GM18951 (cell line): ENCODE measurements around the gene PPP2R5C.

Experiments used
- POLR2A ChIP-seq: IDR thresholded peaks from 4 replicates; pipeline ENCODE4 v1.6.1; 2011; ENCODE audit warnings: mild to moderate bottlenecking; ENCODE audit not compliant: insufficient read length, insufficient read depth; ENCODE audit errors: extremely low read depth
- in situ Hi-C: fragments of 300-500 bp; cut with MboI; formaldehyde crosslinking; loops from one replicate; pipeline ENCODE4 v1.12.0; 2022; ENCODE audit warnings: low sequenced_read_pairs, mixed read lengths, inconsistent platforms; ENCODE audit not compliant: unreplicated experiment

Gene PPP2R5C

DNA sequence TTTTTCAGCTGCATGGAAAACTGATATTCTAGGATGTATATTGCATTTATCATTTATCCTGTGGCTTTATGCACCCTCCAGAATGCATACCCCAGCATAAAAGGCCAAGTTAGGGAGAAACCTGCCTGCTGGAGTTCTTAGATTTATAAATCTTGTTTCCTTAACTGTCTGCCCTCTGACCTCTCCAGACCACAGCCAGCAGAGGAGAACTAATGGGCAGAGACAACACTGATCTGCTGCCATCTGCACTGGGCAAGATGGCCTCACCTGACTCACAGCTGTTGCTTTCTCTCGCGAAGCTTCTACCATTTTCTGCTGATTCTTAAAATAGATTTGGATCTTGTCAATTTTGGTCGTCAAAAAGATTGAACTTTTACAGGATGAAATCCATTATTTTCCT, 65.8 kb downstream of the PPP2R5C start:
- in situ Hi-C loops, result no loop called here
- TF ChIP-seq POLR2A, result no peak

DNA sequence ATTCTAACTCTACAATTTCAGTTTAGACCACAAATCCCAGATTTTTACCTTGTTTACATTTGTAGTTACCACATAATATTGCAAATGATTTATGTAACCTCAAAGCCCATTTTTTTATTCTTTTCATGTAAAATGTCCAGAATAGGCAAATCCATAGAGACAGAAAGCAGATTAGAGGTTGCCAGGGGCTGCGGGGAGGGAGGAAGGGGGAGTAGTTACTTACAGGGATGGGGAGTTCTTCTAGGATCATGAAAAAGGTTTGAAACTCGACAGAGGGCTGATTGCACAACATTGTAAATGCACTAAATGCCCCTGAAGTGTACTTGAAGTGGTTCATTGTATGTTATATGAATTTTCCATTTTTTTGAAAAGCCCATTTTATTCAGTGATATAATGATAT, 66.5 kb downstream of the PPP2R5C start:
- in situ Hi-C loops, result no loop called here
- TF ChIP-seq POLR2A, result no peak

DNA sequence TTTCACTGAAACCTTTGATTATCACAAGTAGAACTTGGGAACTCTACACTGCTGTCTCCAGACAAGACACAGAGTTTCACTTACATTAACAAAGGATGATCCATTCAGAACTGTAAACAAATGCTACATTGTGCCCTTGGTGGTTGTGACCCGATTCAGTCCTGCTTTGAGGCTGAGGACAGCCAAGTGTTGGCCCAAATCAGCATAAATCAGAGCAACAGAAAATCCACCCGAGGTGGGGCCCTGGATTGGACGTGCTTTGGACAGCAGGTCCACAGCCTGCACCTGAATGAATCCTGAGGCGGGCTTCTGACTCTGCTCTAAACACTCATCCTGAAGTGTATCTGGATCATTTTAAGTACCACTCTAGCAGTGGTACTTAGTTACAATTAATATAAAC, 68.8 kb downstream of the PPP2R5C start:
- TF ChIP-seq POLR2A, result no peak
- in situ Hi-C loops, result no loop called here

DNA sequence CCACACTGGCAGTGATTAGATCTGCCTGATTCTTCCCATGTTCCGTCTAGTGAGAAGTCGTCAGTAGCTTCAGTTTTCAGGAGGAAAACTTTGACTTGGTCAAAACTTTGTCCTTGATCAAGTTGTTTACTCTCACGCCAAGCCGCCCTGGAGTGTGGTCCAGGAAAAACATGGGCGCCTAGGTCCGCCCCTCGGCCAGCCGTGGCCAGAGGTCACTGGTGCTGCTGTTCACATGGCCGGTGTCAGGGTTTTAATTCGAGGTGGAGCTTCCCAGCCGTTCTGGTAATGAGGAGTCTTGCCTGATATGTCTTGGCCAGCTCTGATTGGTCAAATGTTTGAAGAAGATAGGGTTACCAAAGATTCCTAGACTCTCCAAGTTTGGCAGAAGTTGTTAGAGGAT, 71.5 kb downstream of the PPP2R5C start:
- no peak for TF ChIP-seq POLR2A
- in situ Hi-C loops, result no loop called here

DNA sequence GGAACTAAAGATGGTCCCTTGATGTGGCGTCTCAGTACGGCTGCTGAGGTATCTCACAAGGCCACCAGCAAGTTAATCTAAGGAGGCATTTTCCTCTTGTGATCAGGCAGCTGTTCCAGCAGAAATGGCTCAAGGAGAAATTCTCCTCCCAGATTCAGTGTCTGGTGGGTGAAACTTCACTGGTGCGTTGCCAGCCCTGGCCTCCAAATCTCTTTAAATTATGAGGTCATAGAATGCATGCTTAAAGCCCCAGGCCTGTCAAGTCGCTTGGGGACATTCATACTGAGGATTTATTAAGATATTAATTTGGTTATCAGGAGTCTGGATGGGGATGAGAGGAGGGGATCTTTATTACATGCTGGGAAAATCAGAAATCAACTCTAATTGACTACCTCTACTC, 72.9 kb downstream of the PPP2R5C start:
- no peak for TF ChIP-seq POLR2A
- in situ Hi-C loops, result no loop called here

DNA sequence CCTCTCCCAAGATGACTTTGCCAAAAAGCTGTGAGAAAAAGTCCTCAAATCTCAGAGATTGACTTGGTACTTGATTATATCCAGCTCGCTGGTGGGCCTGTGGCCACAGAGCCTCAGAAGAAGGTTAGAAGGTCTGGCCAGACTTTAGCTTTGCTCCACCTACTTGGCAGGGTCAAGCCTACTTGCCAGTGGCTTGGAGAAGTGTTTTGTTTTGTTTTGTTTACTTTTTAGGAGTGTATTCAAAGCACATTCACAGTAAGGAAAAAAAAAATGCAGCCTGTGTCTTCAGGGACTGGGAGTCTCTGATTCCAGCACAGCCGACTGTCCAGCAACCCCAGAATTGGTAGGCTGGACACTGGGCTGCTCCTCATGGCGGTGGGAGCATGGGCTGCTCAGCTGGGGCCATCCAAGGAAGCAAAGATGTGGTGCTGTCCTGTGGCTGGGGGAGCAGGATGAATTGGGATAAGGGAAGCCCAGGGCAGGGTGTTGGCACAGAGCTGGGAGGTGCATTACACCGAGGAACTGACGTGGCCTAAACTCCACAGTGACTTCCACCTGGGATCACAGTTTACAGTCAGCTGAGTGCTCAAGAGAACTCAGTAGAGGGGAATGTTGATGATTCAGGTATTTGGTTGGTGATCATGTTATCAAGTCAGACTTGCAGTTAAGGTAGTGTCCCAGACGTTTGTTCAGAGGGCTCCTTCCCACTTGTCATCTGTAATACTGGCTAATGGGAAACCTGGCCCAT, 73.5 kb downstream of the PPP2R5C start:
- in situ Hi-C loops, result no loop called here
- TF ChIP-seq POLR2A, result no peak

DNA sequence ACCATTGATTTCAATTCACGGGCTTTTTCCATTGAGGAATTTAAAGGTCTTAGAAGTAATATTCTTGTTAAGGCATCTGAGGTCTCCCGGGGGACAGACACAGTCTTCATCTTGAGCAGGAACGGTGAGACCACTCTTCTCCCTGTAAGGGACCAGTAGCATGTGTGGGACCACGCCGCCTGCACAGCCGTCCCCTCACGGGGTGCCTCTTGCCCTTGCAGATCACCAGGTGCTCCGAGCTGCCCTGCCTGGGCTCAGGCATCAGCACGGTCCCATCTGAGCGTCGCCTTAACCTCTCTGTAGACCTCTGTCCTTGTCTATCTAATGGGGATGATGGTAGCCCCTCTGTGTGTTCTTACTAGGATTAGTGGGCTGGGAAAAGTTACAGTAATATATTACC, 74.1 kb downstream of the PPP2R5C start:
- no peak for TF ChIP-seq POLR2A
- in situ Hi-C loops, result no loop called here

DNA sequence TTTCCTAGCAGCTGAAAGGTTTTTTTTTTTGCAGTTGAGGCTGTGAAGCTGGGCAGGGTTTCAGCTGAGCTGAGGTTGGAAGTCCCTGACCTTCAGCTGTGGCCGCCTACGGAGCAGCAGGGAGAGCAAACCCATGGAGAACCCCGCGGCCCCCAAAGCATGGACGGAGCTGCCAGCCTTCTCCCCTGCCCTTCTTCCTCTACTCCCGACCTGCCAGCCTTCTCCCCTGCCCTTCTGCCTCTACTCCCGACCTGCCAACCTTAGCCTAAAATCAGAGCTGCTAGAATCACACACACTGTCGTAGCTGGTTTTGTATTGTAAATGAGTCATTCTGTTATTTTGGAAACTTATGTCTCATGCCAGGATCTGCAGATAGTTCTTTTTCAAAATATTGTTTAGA, 74.6 kb downstream of the PPP2R5C start:
- TF ChIP-seq POLR2A, result no peak
- in situ Hi-C loops, result no loop called here

DNA sequence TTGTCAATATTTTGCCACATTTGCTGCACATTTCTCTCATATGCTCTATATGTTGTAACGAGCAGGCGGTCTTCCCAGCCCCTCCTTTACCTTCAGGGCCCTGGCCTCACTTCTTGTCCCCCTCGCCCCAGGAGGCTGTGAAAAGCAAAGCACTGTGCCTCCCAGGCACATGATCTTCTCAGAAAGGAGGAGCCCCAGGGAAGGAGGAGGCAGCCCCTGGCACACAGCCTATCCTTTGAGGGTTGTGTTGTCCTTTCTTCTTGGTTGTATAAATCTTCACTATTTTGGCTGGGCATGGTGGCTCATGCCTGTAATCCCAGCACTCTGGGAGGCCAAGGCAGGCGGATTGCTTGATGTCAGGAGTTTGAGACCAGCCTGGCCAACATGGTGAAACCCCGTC, 77.0 kb downstream of the PPP2R5C start:
- in situ Hi-C loops, result no loop called here

DNA sequence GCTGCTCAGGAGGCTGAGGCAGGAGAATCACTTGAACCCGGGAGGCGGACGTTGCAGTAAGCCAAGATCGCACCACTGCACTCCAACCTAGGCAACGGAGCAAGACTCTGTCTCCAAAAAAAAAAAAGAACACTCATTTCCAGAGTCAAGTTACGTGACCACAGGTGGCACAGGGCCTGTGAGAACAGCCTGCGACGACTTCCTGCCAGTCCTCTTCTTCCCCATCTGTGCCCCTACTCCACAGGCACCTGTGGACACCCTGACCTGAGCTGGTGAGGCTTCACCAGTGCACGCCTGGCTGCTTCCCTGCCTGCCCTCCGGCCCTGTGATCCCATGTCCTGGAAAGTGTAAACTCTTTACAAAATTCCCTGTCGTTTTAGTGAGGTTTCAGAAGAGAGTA, 77.7 kb downstream of the PPP2R5C start:
- in situ Hi-C loops, result no loop called here
- TF ChIP-seq POLR2A, result no peak

More for the DNA sequence above, 77.0 kb downstream of the PPP2R5C start:
- no peak for TF ChIP-seq POLR2A

DNA sequence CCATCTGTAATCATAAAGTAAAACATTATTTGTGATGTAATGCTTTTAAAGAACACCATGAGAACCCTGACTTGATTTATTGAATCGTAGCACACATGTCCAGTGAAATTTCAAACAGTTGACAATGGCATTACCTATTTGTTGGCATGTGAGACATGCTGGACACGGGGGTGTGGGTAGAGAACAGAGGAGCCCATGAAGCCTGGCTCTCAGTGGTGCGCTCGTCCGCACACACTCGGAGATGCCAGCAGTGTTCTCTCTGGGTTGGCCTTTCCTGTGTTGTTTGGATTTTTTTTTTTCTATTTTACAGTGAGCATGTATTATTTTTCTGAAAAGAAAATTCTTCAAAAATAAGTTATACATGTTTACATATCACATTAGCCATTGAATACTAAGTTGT, 78.2 kb downstream of the PPP2R5C start:
- in situ Hi-C loops, result loop anchor here (10.0 kb wide), 1 partner anchor 65 kb away; no protein-coding TSS in a partner anchor
- TF ChIP-seq POLR2A, result no peak

DNA sequence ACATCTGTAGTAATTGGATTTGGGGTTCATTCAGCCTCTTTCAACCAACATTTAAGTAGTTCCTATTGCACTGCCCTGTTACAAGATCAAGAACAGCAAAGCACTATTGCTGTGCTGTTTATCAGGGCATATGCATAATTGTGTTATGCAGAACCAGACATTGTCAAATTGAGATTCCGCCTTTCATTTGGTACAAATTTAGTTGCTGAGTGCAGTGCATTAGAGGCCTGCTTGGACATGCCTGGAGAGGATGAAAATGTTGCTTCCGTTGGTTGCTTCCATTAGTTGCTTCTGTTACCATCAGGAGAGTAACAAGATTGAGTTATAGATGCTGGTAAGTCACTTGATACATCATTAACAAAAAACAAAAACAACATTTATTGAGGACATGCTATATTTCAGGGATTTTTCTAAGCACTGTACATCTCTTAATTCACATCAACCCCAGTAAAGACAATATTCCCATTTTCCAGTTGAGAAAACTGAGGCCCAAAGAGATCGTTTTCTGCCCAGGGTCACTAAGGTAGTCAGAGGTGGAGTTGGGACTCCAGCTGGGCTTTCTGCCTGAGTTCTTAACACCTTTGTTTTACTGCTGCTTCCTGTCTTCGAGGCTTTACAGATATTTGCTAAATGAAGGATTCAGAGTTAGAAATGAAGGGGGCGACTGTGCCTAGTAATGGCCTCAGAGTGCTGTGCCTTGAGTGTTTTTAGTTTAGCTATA, 79.3 kb downstream of the PPP2R5C start:
- in situ Hi-C loops, result loop anchor here (10.0 kb wide), 1 partner anchor 66 kb away; no protein-coding TSS in a partner anchor
- no peak for TF ChIP-seq POLR2A

DNA sequence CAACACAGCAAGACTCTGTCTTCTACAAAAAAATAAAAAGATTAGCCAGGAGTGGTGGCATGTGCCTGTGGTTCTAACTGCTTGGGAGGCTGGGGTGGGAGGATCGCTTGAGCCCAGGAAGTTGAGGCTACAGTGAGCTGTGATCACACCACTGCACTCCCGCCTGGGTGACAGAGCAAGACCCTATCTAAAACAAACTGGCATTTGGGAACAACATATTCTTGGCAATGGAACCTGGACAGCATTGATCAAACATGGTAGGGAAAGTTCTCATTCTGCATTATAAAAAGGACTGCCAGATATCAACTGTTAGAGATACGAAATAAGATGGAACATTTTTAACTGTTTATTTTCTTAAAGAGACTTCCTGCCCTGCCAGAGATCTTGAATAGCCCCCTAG, 81.5 kb downstream of the PPP2R5C start:
- no peak for TF ChIP-seq POLR2A
- in situ Hi-C loops, result loop anchor here (10.0 kb wide), 1 partner anchor 68 kb away; no protein-coding TSS in a partner anchor

DNA sequence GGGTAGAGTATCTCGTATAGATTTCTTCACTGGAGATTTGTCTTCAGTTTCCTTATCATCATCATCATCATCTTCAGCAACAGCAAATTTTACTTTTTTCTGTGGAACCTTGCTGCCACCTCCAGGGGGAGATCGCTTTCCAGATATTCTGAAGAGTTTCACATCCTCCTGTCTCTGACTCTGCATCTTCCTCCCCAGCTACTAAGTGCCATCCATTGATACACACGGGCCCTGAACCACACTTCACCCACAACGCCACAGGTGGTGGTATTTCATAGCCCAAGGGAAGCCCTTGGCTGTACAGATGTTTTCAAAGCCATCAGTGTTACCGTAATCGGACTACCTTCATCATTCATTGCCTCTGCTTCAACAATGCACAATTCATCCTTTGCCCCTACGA, 82.2 kb downstream of the PPP2R5C start:
- in situ Hi-C loops, result loop anchor here (10.0 kb wide), 1 partner anchor 69 kb away; no protein-coding TSS in a partner anchor
- no peak for TF ChIP-seq POLR2A

DNA sequence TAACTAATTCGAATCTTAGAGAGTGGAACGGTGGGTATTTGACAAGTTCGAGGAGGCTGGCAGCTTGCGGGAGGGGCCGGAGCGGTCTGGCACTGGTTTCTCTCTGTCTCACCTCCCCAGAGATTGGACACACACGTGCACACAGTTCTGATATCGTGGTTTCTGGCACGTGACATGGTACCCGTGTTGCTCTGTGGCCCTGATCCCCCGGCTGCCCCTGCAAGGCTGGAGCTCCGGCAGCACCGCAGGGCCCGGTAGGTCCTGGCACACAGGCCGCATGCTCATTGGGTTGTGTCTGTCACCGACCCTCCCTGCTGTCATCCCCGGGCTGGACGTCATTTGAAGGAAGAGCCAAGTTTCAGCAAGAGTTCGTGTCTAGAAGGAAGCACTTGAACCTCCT, 82.7 kb downstream of the PPP2R5C start:
- in situ Hi-C loops, result loop anchor here (10.0 kb wide), 1 partner anchor 69 kb away; no protein-coding TSS in a partner anchor
- no peak for TF ChIP-seq POLR2A
